ACC112 (cell line): Measurements from ENCODE around the gene CGREF1.

Experiments
- H2AFZ ChIP-seq: fragments of 200-600 bp; sonication (generic); one replicate; pipeline ENCODE4 v1.6.0; 2017; ENCODE audit warnings: antibody characterized with exemption, low read length; ENCODE audit not compliant: unreplicated experiment
- H3K27ac ChIP-seq: fragments of 200-600 bp; sonication (generic); 2 replicates; pipeline ENCODE4 v1.5.1; 2014; ENCODE audit warnings: low read depth, mild to moderate bottlenecking, antibody characterized with exemption, low read length, moderate library complexity
- H3K27me3 ChIP-seq: fragments of 200-600 bp; sonication (generic); 2 replicates; pipeline ENCODE4 v1.6.1; 2014; ENCODE audit warnings: mild to moderate bottlenecking, antibody characterized with exemption, low read length, moderate library complexity, mixed read lengths; ENCODE audit not compliant: insufficient read depth
- H3K36me3 ChIP-seq: fragments of 200-600 bp; sonication (generic); 2 replicates; pipeline ENCODE4 v1.6.1; 2016; ENCODE audit warnings: mild to moderate bottlenecking, antibody characterized with exemption, low read length, moderate library complexity, mixed read lengths; ENCODE audit not compliant: insufficient read depth
- H3K4me1 ChIP-seq: fragments of 200-600 bp; sonication (generic); one replicate; pipeline ENCODE4 v1.6.1; 2016; ENCODE audit warnings: low read length, mixed read lengths; ENCODE audit not compliant: insufficient read depth, unreplicated experiment, control insufficient read depth
- H3K4me3 ChIP-seq: fragments of 200-600 bp; sonication (generic); 2 replicates; pipeline ENCODE4 v1.5.1; 2014; ENCODE audit warnings: mild to moderate bottlenecking, low read depth, low read length
- H3K79me2 ChIP-seq: fragments of 200-600 bp; sonication (generic); one replicate; pipeline ENCODE4 v1.6.0; 2016; ENCODE audit warnings: low read length; ENCODE audit not compliant: control insufficient read depth, unreplicated experiment, insufficient read depth

Gene CGREF1

GRCh38 chr2:27136751-27137150 is 17.8 kb upstream of the CGREF1 start:
- Histone ChIP-seq H3K36me3 (no peaks in the 10 kb centered on the region), H3K27ac (no peak overlapping the region), H2AFZ (no peak overlapping the region)

GRCh38 chr2:27135478-27135955 is 16.6 kb upstream of the CGREF1 start:
- H3K4me3 ChIP-seq = no peak overlapping the region
- H3K27ac ChIP-seq = no peak overlapping the region
- peaks cover 16% of the 10 kb centered on the region for H3K79me2 ChIP-seq
- no peaks in the 10 kb centered on the region for H3K27me3 ChIP-seq
- peaks cover 8% of the 10 kb centered on the region for H3K4me1 ChIP-seq
- H3K36me3 ChIP-seq = no peaks in the 10 kb centered on the region
- no peak overlapping the region for H2AFZ ChIP-seq

More at GRCh38 chr2:27136751-27137150, 17.8 kb upstream of the CGREF1 start:
- Histone ChIP-seq H3K79me2 (peaks cover 16% of the 10 kb centered on the region), H3K27me3 (no peaks in the 10 kb centered on the region), H3K4me3 (no peak overlapping the region), H3K4me1 (peaks cover 8% of the 10 kb centered on the region)

- Histone ChIP-seq H3K4me3 (peak overlapping the region; percentile 90; the same call in 1 of the 2 replicates), H3K36me3 (no peaks in the 10 kb centered on the region), H3K27ac (no peak overlapping the region), H3K4me1 (peaks cover 8% of the 10 kb centered on the region), H2AFZ (peak overlapping the region; percentile 46), H3K79me2 (peaks cover 16% of the 10 kb centered on the region), H3K27me3 (no peaks in the 10 kb centered on the region)
Observed at GRCh38 chr2:27134781-27135477, 16.0 kb upstream of the CGREF1 start.

GRCh38 chr2:27133905-27134780 is 15.2 kb upstream of the CGREF1 start, which contains the start of gene PREB:
Gene PREB, minus strand, starts transcription at chr2:27134636. Its CDS starts 215 bp downstream, at chr2:27134421.
- Histone ChIP-seq H3K27me3 (no peaks in the 10 kb centered on the region), H3K4me3 (peak within 1 kb of the TSS; percentile 90)

GRCh38 chr2:27133195-27133875 is 14.4 kb upstream of the CGREF1 start:
- Histone ChIP-seq H2AFZ (no peak overlapping the region), H3K27ac (no peak overlapping the region)

More at GRCh38 chr2:27133905-27134780, 15.2 kb upstream of the CGREF1 start, which contains the start of gene PREB:
- Histone ChIP-seq H2AFZ (peak within 1 kb of the TSS; percentile 68), H3K27ac (no peak within 1 kb of the TSS), H3K4me1 (peaks cover 8% of the 10 kb centered on the region), H3K79me2 (peaks cover 16% of the 10 kb centered on the region), H3K36me3 (no peaks in the 10 kb centered on the region)

GRCh38 chr2:27131429-27131828 is 12.5 kb upstream of the CGREF1 start:
- H3K79me2 ChIP-seq = peaks cover 16% of the 10 kb centered on the region
- H3K4me3 ChIP-seq = no peak overlapping the region
- H3K36me3 ChIP-seq = no peaks in the 10 kb centered on the region
- no peaks in the 10 kb centered on the region for H3K27me3 ChIP-seq
- peaks cover 8% of the 10 kb centered on the region for H3K4me1 ChIP-seq
- H3K27ac ChIP-seq = no peak overlapping the region
- no peak overlapping the region for H2AFZ ChIP-seq

More at GRCh38 chr2:27133195-27133875, 14.4 kb upstream of the CGREF1 start:
- no peaks in the 10 kb centered on the region for H3K27me3 ChIP-seq
- H3K4me1 ChIP-seq = peaks cover 8% of the 10 kb centered on the region
- H3K4me3 ChIP-seq = peak overlapping the region; percentile 90
- peaks cover 16% of the 10 kb centered on the region for H3K79me2 ChIP-seq
- H3K36me3 ChIP-seq = no peaks in the 10 kb centered on the region

GRCh38 chr2:27130396-27130795 is 11.5 kb upstream of the CGREF1 start:
- no peaks in the 10 kb centered on the region for H3K36me3 ChIP-seq
- H2AFZ ChIP-seq = no peak overlapping the region
- no peak overlapping the region for H3K27ac ChIP-seq
- peaks cover 8% of the 10 kb centered on the region for H3K4me1 ChIP-seq
- no peaks in the 10 kb centered on the region for H3K27me3 ChIP-seq
- no peak overlapping the region for H3K4me3 ChIP-seq
- H3K79me2 ChIP-seq = peaks cover 16% of the 10 kb centered on the region

GRCh38 chr2:27128668-27129571 is 10.0 kb upstream of the CGREF1 start:
- Histone ChIP-seq H3K79me2 (peaks cover 13% of the 10 kb centered on the region), H3K27ac (no peak overlapping the region), H2AFZ (no peak overlapping the region), H3K27me3 (no peaks in the 10 kb centered on the region), H3K36me3 (no peaks in the 10 kb centered on the region), H3K4me1 (peaks cover 8% of the 10 kb centered on the region), H3K4me3 (no peak overlapping the region)

- peaks cover 7% of the 10 kb centered on the region for H3K4me1 ChIP-seq
- H3K27ac ChIP-seq = no peak overlapping the region
- H3K27me3 ChIP-seq = no peaks in the 10 kb centered on the region
- no peak overlapping the region for H2AFZ ChIP-seq
- H3K79me2 ChIP-seq = peaks cover 4% of the 10 kb centered on the region
- no peaks in the 10 kb centered on the region for H3K36me3 ChIP-seq
- H3K4me3 ChIP-seq = no peak overlapping the region
Observed at GRCh38 chr2:27127883-27128667, 9.1 kb upstream of the CGREF1 start.
